Endodermal cell (in vitro differentiated cells): ENCODE results near the gene FGFBP1. TPM values are rescaled to one million over a fixed set of nuclear protein-coding genes. Genes with fewer than 3 reads are reported as not detected.
A peak's percentile ranks its signal among the peaks of the same experiment; 100 is the strongest.

ENCODE experiments used
- DNase-seq: peaks from one replicate; pipeline ENCODE4 v3.0.0-alpha.2; 2017
- H3K27ac ChIP-seq: 2 replicates; pipeline ENCODE4 v1.5.1; 2013; ENCODE audit warnings: mild to moderate bottlenecking, low read depth, low read length, moderate library complexity
- H3K27me3 ChIP-seq: 2 replicates; pipeline ENCODE4 v1.6.1; 2013; ENCODE audit warnings: mild to moderate bottlenecking, low read length, moderate library complexity; ENCODE audit not compliant: insufficient read depth, control insufficient read depth, poor library complexity, severe bottlenecking
- H3K36me3 ChIP-seq: 2 replicates; pipeline ENCODE4 v1.7.0; 2013; ENCODE audit warnings: mild to moderate bottlenecking, low read length, moderate library complexity; ENCODE audit not compliant: control insufficient read depth, insufficient read depth
- H3K4me1 ChIP-seq: one replicate; pipeline ENCODE4 v1.7.0; 2013; ENCODE audit warnings: low read length; ENCODE audit not compliant: control insufficient read depth, insufficient read depth
- H3K4me3 ChIP-seq: 2 replicates; pipeline ENCODE4 v1.5.1; 2013; ENCODE audit warnings: mild to moderate bottlenecking, low read length, moderate library complexity
- H3K9ac ChIP-seq: 2 replicates; pipeline ENCODE4 v1.6.1; 2013; ENCODE audit warnings: mild to moderate bottlenecking, low read length, moderate library complexity; ENCODE audit not compliant: poor library complexity, severe bottlenecking; ENCODE audit errors: extremely low read depth
- H3K9me3 ChIP-seq: 2 replicates; pipeline ENCODE4 v1.6.1; 2013; ENCODE audit warnings: mild to moderate bottlenecking, low read length, moderate library complexity; ENCODE audit not compliant: control insufficient read depth
- H3K27ac Mint-ChIP-seq: 2 replicates; pipeline ENCODE4 v1.8.0; 2020; ENCODE audit warnings: mixed read lengths
- H3K27me3 Mint-ChIP-seq: 2 replicates; pipeline ENCODE4 v1.8.0; 2021; ENCODE audit warnings: mild to moderate bottlenecking, mixed read lengths; ENCODE audit not compliant: insufficient read depth
- H3K36me3 Mint-ChIP-seq: 2 replicates; pipeline ENCODE4 v1.8.0; 2020; ENCODE audit warnings: low read depth, mixed read lengths
- H3K4me1 Mint-ChIP-seq: 2 replicates; pipeline ENCODE4 v1.8.0; 2020; ENCODE audit warnings: mixed read lengths
- H3K4me3 Mint-ChIP-seq: 2 replicates; pipeline ENCODE4 v1.8.0; 2020; ENCODE audit warnings: mild to moderate bottlenecking, moderate library complexity, mixed read lengths
- H3K9me3 Mint-ChIP-seq: 2 replicates; pipeline ENCODE4 v1.8.0; 2020; ENCODE audit warnings: mild to moderate bottlenecking, mixed read lengths
- CTCF ChIP-seq: fragments of 200-600 bp; sonication (generic); conservative IDR thresholded peaks from 2 replicates; pipeline ENCODE4 v1.5.0; 2021; ENCODE audit warnings: antibody characterized with exemption, mild to moderate bottlenecking
- WGBS, 2 experiments: methylation state at CpG; one replicate each; pipeline versions ENCODE4 v1.1.5 to v1.1.7; 2013; ENCODE audit warnings: missing lambda C conversion rate in 2 of 2, mixed read lengths in 1 of 2; ENCODE audit not compliant: insufficient coverage in 1 of 2, insufficient read length in 1 of 2; 5-methylcytosine and 5-hydroxymethylcytosine counted together
- total RNA-seq, 2 donors: library from RNA; stranded (reverse); fragmentation: NEBNext Ultra II Directional in 1 of 2; extraction: Animal tissue kit (Norgen Biotek cat#: 25700) in 1 of 2; gene quantifications; 2 replicates in 1 of 2; 3 replicates in 1 of 2; pipeline ENCODE4 v1.2.1, GENCODE V29; 2021

Gene FGFBP1
- total RNA-seq, 2 donors from 2014 or later, result not detected

- Mint-ChIP-seq H3K27me3 (no peaks in the 10 kb centered on the region), H3K27ac (no peak overlapping the region), H3K4me3 (no peak overlapping the region), H3K36me3 (peaks cover 75% of the 10 kb centered on the region), H3K9me3 (peaks cover 2% of the 10 kb centered on the region), H3K4me1 (peaks cover 6% of the 10 kb centered on the region)
- H3K4me1 ChIP-seq, result no peaks in the 10 kb centered on the region
- peak; percentile 47 for DNase-seq
- H3K9me3 ChIP-seq, result no peaks in the 10 kb centered on the region
- 92 to 96% methylated on average over 2 of the region's 2 CpGs for WGBS, 2 experiments
- H3K9ac ChIP-seq, result no peak overlapping the region
- no peak overlapping the region for H3K4me3 ChIP-seq
- H3K27ac ChIP-seq, result peak overlapping the region; percentile 2
- no peak for TF ChIP-seq CTCF
- no peaks in the 10 kb centered on the region for H3K27me3 ChIP-seq
- H3K36me3 ChIP-seq, result peaks cover 21% of the 10 kb centered on the region
These were observed 45.1 kb upstream of the FGFBP1 start for GRCh38 chr4:15983610-15984009.

GRCh38 chr4:15982842-15983524, 44.4 kb upstream of the FGFBP1 start:
- no peak for TF ChIP-seq CTCF
- H3K9me3 Mint-ChIP-seq, result peaks cover 2% of the 10 kb centered on the region
- H3K27me3 Mint-ChIP-seq, result no peaks in the 10 kb centered on the region
- no peaks in the 10 kb centered on the region for H3K4me1 ChIP-seq
- peak overlapping the region; percentile 2 for H3K27ac ChIP-seq
- no peaks in the 10 kb centered on the region for H3K9me3 ChIP-seq
- 91 to 92% methylated on average over 8 of the region's 8 CpGs for WGBS, 2 experiments
- peaks cover 6% of the 10 kb centered on the region for H3K4me1 Mint-ChIP-seq
- no peak overlapping the region for H3K4me3 Mint-ChIP-seq
- no peak overlapping the region for H3K9ac ChIP-seq
- H3K36me3 ChIP-seq, result peaks cover 21% of the 10 kb centered on the region
- H3K27ac Mint-ChIP-seq, result no peak overlapping the region
- H3K27me3 ChIP-seq, result no peaks in the 10 kb centered on the region
- H3K4me3 ChIP-seq, result no peak overlapping the region
- peaks cover 71% of the 10 kb centered on the region for H3K36me3 Mint-ChIP-seq
- DNase-seq, result peak; percentile 53

- Mint-ChIP-seq H3K27me3 (no peaks in the 10 kb centered on the region), H3K4me3 (no peak overlapping the region), H3K4me1 (peaks cover 4% of the 10 kb centered on the region), H3K27ac (peak overlapping the region; percentile 46), H3K36me3 (peaks cover 23% of the 10 kb centered on the region), H3K9me3 (no peaks in the 10 kb centered on the region)
- H3K9me3 ChIP-seq, result no peaks in the 10 kb centered on the region
- H3K4me3 ChIP-seq, result no peak overlapping the region
- no peaks in the 10 kb centered on the region for H3K27me3 ChIP-seq
- peak; percentile 57 for TF ChIP-seq CTCF
- H3K27ac ChIP-seq, result no peak overlapping the region
- peak; percentile 79 for DNase-seq
- no peak overlapping the region for H3K9ac ChIP-seq
- H3K4me1 ChIP-seq, result no peaks in the 10 kb centered on the region
- no peaks in the 10 kb centered on the region for H3K36me3 ChIP-seq
- WGBS, 2 experiments, result 86 to 87% methylated on average over 5 to 7 of the region's 7 CpGs
These were observed 38.2 kb upstream of the FGFBP1 start for GRCh38 chr4:15976456-15977447.
